ENCODE measurements around the gene PTBP2.
A peak's percentile ranks its signal among the peaks of the same experiment; 100 is the strongest.

Gene PTBP2

DNA sequence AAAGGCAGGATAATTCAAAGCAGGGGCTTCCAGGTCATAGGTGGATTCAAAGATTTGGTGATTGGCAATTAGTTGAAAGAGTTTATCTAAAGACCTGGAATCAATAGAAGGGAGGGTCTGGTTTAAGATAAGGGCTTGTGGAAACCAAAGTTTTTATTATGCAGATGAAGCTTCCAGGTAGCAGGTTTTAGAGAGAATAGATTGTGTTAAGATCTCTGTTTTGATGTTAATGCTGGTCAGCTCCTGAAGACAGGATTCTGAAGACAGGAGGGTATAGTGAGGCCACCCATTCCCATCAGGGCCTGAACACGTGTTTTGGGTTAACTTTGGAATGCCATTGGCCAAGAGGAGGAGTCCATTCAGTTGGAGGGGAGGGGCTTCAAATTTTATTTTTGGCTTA, 6.1 kb upstream of the PTBP2 start:
- TF ChIP-seq FOXP2 (optimal IDR thresholded peaks at IDR 0.05; ENCODE audit: borderline replicate concordance, extremely low read depth, extremely low read length, insufficient read depth), result no peak
- TF ChIP-seq TAF1 (IDR thresholded peaks at IDR 0.05; ENCODE audit: borderline replicate concordance, insufficient read depth, low read length), result no peak
- no peak for TF ChIP-seq POLR2AphosphoS5 (IDR thresholded peaks at IDR 0.05; ENCODE audit: low read depth, low read length)
- TF ChIP-seq, protein P1, sequence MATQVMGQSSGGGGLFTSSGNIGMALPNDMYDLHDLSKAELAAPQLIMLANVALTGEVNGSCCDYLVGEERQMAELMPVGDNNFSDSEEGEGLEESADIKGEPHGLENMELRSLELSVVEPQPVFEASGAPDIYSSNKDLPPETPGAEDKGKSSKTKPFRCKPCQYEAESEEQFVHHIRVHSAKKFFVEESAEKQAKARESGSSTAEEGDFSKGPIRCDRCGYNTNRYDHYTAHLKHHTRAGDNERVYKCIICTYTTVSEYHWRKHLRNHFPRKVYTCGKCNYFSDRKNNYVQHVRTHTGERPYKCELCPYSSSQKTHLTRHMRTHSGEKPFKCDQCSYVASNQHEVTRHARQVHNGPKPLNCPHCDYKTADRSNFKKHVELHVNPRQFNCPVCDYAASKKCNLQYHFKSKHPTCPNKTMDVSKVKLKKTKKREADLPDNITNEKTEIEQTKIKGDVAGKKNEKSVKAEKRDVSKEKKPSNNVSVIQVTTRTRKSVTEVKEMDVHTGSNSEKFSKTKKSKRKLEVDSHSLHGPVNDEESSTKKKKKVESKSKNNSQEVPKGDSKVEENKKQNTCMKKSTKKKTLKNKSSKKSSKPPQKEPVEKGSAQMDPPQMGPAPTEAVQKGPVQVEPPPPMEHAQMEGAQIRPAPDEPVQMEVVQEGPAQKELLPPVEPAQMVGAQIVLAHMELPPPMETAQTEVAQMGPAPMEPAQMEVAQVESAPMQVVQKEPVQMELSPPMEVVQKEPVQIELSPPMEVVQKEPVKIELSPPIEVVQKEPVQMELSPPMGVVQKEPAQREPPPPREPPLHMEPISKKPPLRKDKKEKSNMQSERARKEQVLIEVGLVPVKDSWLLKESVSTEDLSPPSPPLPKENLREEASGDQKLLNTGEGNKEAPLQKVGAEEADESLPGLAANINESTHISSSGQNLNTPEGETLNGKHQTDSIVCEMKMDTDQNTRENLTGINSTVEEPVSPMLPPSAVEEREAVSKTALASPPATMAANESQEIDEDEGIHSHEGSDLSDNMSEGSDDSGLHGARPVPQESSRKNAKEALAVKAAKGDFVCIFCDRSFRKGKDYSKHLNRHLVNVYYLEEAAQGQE (IDR thresholded peaks at IDR 0.05; ENCODE audit: insufficient read depth in 1 of 2, low read depth in 2 of 2, low read length in 2 of 2), result no peak
- TF ChIP-seq SIN3A (IDR thresholded peaks at IDR 0.05; ENCODE audit: borderline replicate concordance, insufficient read depth, low read length), result no peak

DNA sequence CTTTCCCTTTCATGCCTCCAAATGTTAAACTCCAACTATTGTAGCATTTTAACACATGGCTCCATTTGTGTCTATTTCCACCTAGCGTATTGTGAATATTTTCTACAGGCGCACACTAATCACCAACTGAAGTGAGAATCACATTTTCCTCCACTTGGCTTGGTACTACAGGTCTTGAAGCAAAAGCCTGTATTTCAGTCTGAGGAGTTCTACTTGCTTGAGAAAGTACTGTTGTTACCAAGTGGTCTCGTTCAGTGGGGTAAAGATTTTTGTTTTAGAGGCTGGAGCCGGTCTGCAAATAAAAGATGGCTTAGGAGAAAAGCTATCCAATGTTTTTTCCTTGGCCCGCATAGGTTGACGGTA, 550 bp upstream of the PTBP2 start:
- TF ChIP-seq SIN3A (IDR thresholded peaks at IDR 0.05; ENCODE audit: borderline replicate concordance, insufficient read depth, low read length) (no peak), POLR2AphosphoS5 (IDR thresholded peaks at IDR 0.05; ENCODE audit: low read depth, low read length) (no peak), TAF1 (IDR thresholded peaks at IDR 0.05; ENCODE audit: borderline replicate concordance, insufficient read depth, low read length) (no peak), FOXP2 (optimal IDR thresholded peaks at IDR 0.05; ENCODE audit: borderline replicate concordance, extremely low read depth, extremely low read length, insufficient read depth) (no peak)
- TF ChIP-seq, protein P1 (IDR thresholded peaks at IDR 0.05; ENCODE audit: insufficient read depth in 1 of 2, low read depth in 2 of 2, low read length in 2 of 2), result no peak

DNA sequence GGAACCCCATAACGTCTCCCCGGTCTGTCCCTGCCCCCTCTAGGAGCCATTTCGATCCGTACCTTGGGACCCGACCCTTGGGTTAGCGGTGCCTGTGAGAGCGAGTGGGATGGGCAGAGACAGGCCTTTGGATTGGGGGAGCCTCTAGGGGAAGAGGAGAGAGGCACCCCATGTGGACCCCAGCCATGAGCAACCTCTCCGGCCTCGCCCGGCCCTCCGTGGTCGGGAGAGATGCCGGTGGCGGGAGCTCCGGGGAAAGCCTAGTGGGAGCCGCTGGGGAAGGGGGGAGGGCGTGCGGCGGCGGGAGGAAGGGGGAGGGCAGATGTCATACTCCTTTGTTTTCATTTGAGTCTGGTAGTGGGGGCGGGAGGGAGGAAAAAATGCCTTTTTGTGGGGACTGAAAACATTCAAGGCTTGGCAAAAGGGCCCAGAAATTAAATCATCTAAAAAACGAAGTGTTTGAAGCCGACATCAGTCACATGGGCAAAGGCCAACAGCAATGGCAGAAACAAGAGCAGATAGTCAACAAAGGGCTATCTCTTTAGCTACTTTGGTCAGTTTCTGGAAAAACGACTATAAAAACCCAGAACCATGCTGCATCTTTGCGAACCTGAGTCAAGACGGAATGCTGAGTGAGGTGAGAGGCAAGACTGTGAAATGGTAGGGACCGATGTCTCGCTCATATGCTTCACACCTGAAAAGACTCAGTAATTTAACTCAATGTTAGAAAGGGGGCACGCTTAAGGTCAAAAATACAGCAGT, 758 bp downstream of the PTBP2 start:
- TF ChIP-seq, protein P1 (IDR thresholded peaks at IDR 0.05; ENCODE audit: insufficient read depth in 1 of 2, low read depth in 2 of 2, low read length in 2 of 2), result no peak
- TF ChIP-seq TAF1 (IDR thresholded peaks at IDR 0.05; ENCODE audit: borderline replicate concordance, insufficient read depth, low read length), result peak; percentile 28; the same call in 1 of the 2 replicates

DNA sequence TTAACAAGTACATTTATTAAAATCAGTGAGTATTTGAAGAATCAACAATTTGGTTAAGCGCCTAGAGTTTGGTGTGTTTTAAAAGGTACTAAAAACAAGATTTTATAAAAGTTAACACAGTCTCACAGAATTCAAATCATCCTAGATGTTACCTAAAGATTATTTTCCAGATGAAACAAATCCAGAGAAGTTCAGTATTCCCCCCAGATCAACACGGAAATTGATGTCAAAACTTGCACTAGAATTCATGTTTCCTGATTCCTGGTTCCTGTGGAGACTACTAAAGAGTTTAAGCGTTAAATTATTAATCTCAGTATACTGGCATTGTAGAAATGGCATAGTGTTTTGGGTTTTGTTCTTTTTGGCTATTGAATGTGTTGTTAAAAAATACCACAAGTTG, 1.4 kb downstream of the PTBP2 start:
- TF ChIP-seq FOXP2 (optimal IDR thresholded peaks at IDR 0.05; ENCODE audit: borderline replicate concordance, extremely low read depth, extremely low read length, insufficient read depth) (no peak), SIN3A (IDR thresholded peaks at IDR 0.05; ENCODE audit: borderline replicate concordance, insufficient read depth, low read length) (no peak), POLR2AphosphoS5 (IDR thresholded peaks at IDR 0.05; ENCODE audit: low read depth, low read length) (no peak), TAF1 (IDR thresholded peaks at IDR 0.05; ENCODE audit: borderline replicate concordance, insufficient read depth, low read length) (no peak)
- TF ChIP-seq, protein P1 (IDR thresholded peaks at IDR 0.05; ENCODE audit: insufficient read depth in 1 of 2, low read depth in 2 of 2, low read length in 2 of 2), result no peak

DNA sequence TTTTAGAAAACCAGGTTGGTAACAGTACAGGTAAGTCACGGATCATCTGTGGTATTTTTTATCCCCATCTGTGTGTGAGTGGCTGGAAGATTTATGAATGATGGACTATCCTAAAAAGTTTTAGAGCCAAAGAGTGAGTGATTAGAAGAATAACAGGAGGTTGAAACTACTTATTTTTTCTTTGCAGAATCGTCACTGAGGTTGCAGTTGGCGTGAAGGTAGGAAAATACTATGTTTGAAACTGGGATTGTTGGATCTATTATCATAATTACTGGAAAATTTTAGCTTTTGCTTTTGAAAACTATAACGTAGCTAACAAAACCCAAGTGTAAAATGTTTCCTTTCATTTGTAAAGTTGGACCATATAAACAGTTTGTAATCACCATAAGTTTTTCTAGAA, 1.8 kb downstream of the PTBP2 start:
- TF ChIP-seq POLR2AphosphoS5 (IDR thresholded peaks at IDR 0.05; ENCODE audit: low read depth, low read length), result no peak
